HepG2 (cell line): ENCODE data around the gene MLX. TPM values are rescaled to one million over a fixed set of nuclear protein-coding genes. Genes with fewer than 3 reads are reported as not detected.

ENCODE experiments used
- FOXA1 ChIP-seq, 2 experiments: fragments of 450-650 bp in 1 of 2; sonication (generic) in 1 of 2; formaldehyde crosslinking in 1 of 2; IDR thresholded peaks; 2 replicates each; pipeline versions ENCODE4 v1.4.0 to v1.6.1; 2016 to 2020; ENCODE audit warnings: missing genetic modification reagents in 1 of 2
- MIER2 ChIP-seq: IDR thresholded peaks from 2 replicates; pipeline ENCODE4 v1.6.1; 2016; ENCODE audit warnings: missing biosample characterization, missing genetic modification reagents
- POLR2AphosphoS5 ChIP-seq: IDR thresholded peaks from 2 replicates; pipeline ENCODE4 v1.6.1; 2012; ENCODE audit warnings: low read depth, low read length
- RBM22 ChIP-seq: fragments of 200-400 bp; formaldehyde crosslinking; optimal IDR thresholded peaks from 2 replicates; pipeline ENCODE3; 2017; ENCODE audit warnings: mild to moderate bottlenecking, low read length, moderate library complexity
- TBX2 ChIP-seq: sonication (generic); formaldehyde crosslinking; IDR thresholded peaks from 2 replicates; pipeline ENCODE4 v1.5.0; 2020; ENCODE audit warnings: missing genetic modification reagents, mild to moderate bottlenecking, borderline replicate concordance
- XRCC5 ChIP-seq: fragments of 200-400 bp; formaldehyde crosslinking; optimal IDR thresholded peaks from 2 replicates; pipeline ENCODE3; 2017; ENCODE audit warnings: mild to moderate bottlenecking, low read length
- ZNF788 ChIP-seq: sonication (generic); formaldehyde crosslinking; IDR thresholded peaks from 2 replicates; pipeline ENCODE4 v1.5.0; 2020; ENCODE audit warnings: mild to moderate bottlenecking, missing genetic modification reagents, borderline replicate concordance
- ZNF850 ChIP-seq: sonication (generic); formaldehyde crosslinking; conservative IDR thresholded peaks from 2 replicates; pipeline ENCODE4 v1.9.0; 2021; ENCODE audit warnings: mild to moderate bottlenecking, missing genetic modification reagents
- polyA plus RNA-seq, 8 experiments: library from polyadenylated mRNA; depleted of rRNA in 3 of 8; stranded (reverse) in 7 of 8; unstranded in 1 of 8; fragments of >200 nt; fragmentation: Illumina TruSeq in 4 of 8; extraction: Trizol in 4 of 8; gene quantifications; 2 replicates each; pipeline versions ENCODE4 v1.2.1 to v1.2.3, GENCODE V29; 2011 to 2016; ENCODE audit warnings: low read depth in 4 of 8, missing spikeins in 1 of 8, mixed read lengths in 1 of 8; ENCODE audit not compliant: insufficient read depth in 1 of 8
- total RNA-seq, 5 experiments: library from RNA; depleted of rRNA; stranded (reverse); fragments of >200 nt; fragmentation: Illumina TruSeq; extraction: Trizol; gene quantifications; 2 replicates each; pipeline ENCODE4 v1.2.3, GENCODE V29; 2016; ENCODE audit warnings: low read depth in 1 of 5
- TF ChIP-seq, protein P1 (sequence below): sonication (generic); formaldehyde crosslinking; IDR thresholded peaks from 2 replicates; pipeline ENCODE4 v1.4.0; 2020; ENCODE audit warnings: missing genetic modification reagents, mild to moderate bottlenecking, borderline replicate concordance
- TF ChIP-seq, protein P2 (sequence below): sonication (generic); formaldehyde crosslinking; IDR thresholded peaks from 2 replicates; pipeline ENCODE4 v1.8.1; 2023; ENCODE audit warnings: mild to moderate bottlenecking, missing genetic modification reagents
- TF ChIP-seq, protein P3 (sequence below): sonication (generic); formaldehyde crosslinking; IDR thresholded peaks from 2 replicates; pipeline ENCODE4 v1.4.0; 2020; ENCODE audit warnings: missing genetic modification reagents, mild to moderate bottlenecking, borderline replicate concordance
- TF ChIP-seq, protein P4 (sequence below): sonication (generic); formaldehyde crosslinking; IDR thresholded peaks from 2 replicates; pipeline ENCODE4 v1.5.1; 2020; ENCODE audit warnings: missing genetic modification reagents, mild to moderate bottlenecking, borderline replicate concordance
- TF ChIP-seq, protein P5 (sequence below): sonication (generic); formaldehyde crosslinking; IDR thresholded peaks from one replicate; pipeline ENCODE4 v1.5.1; 2020; ENCODE audit warnings: mild to moderate bottlenecking, missing genetic modification reagents; ENCODE audit errors: not compliant biosample characterization

MLX gene
- total and polyA plus RNA-seq, 2 of the 13 experiments (the other 11 are each of a cell fraction or from before 2014, with no cell fraction given), result 38.9 to 74.4 TPM

DNA sequence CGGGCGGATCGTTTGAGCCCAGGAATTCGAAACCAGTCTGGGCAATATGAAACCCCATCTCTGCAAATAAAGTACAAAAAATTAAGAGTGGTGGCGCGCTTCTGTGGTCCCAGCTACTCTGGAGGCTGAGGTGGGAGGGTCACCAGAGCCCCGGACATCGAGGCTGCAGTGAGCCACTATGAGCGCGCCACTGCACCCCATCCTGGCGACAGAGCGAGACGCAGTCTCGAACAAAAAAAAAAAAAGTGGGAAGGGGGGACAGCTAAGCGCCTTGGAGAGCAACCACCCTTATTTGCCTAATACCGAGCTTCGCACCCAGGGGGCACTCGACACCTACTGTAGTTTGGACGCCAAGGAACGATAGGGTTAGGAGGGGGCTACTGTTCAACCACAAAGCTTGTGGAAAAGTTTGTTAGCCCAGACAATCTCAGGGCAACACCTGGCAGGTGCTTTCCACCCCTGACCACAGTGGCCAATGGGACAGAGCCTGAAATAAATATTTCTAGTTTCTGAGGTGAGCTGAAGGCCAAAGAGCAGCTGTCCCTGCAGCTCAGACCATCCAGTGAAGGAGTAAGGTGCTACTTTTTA, 11.5 kb downstream of the MLX start (continued):
- TF ChIP-seq, protein P1, sequence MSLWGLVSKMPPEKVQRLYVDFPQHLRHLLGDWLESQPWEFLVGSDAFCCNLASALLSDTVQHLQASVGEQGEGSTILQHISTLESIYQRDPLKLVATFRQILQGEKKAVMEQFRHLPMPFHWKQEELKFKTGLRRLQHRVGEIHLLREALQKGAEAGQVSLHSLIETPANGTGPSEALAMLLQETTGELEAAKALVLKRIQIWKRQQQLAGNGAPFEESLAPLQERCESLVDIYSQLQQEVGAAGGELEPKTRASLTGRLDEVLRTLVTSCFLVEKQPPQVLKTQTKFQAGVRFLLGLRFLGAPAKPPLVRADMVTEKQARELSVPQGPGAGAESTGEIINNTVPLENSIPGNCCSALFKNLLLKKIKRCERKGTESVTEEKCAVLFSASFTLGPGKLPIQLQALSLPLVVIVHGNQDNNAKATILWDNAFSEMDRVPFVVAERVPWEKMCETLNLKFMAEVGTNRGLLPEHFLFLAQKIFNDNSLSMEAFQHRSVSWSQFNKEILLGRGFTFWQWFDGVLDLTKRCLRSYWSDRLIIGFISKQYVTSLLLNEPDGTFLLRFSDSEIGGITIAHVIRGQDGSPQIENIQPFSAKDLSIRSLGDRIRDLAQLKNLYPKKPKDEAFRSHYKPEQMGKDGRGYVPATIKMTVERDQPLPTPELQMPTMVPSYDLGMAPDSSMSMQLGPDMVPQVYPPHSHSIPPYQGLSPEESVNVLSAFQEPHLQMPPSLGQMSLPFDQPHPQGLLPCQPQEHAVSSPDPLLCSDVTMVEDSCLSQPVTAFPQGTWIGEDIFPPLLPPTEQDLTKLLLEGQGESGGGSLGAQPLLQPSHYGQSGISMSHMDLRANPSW (CRISPR knock-in tag), result peak; percentile 17; the same call in 1 of the 2 replicates
- TF ChIP-seq ZNF788 (CRISPR knock-in tag) (peak; percentile 45; the same call in 1 of the 2 replicates), XRCC5 (peak; percentile 53), POLR2AphosphoS5 (peak; percentile 25; the same call in 1 of the 2 replicates), FOXA1 (IDR thresholded peaks at IDR 0.05) (no peak), FOXA1 (CRISPR knock-in tag; IDR thresholded peaks at IDR 0.05) (peak; percentile 52; the same call in 1 of the 2 replicates), TBX2 (peak; percentile 40), MIER2 (CRISPR knock-in tag) (peak; percentile 45; the same call in 1 of the 2 replicates), RBM22 (peak; percentile 49), ZNF850 (CRISPR knock-in tag) (no peak)
- TF ChIP-seq, protein P2, sequence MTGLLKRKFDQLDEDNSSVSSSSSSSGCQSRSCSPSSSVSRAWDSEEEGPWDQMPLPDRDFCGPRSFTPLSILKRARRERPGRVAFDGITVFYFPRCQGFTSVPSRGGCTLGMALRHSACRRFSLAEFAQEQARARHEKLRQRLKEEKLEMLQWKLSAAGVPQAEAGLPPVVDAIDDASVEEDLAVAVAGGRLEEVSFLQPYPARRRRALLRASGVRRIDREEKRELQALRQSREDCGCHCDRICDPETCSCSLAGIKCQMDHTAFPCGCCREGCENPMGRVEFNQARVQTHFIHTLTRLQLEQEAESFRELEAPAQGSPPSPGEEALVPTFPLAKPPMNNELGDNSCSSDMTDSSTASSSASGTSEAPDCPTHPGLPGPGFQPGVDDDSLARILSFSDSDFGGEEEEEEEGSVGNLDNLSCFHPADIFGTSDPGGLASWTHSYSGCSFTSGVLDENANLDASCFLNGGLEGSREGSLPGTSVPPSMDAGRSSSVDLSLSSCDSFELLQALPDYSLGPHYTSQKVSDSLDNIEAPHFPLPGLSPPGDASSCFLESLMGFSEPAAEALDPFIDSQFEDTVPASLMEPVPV, result peak; percentile 68; the same call in 1 of the 2 replicates
- TF ChIP-seq, protein P3, sequence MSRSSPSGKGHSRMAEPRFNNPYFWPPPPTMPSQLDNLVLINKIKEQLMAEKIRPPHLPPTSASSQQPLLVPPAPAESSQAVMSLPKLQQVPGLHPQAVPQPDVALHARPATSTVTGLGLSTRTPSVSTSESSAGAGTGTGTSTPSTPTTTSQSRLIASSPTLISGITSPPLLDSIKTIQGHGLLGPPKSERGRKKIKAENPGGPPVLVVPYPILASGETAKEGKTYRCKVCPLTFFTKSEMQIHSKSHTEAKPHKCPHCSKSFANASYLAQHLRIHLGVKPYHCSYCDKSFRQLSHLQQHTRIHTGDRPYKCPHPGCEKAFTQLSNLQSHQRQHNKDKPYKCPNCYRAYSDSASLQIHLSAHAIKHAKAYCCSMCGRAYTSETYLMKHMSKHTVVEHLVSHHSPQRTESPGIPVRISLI (CRISPR knock-in tag), result peak; percentile 95
- TF ChIP-seq, protein P4, sequence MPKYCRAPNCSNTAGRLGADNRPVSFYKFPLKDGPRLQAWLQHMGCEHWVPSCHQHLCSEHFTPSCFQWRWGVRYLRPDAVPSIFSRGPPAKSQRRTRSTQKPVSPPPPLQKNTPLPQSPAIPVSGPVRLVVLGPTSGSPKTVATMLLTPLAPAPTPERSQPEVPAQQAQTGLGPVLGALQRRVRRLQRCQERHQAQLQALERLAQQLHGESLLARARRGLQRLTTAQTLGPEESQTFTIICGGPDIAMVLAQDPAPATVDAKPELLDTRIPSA (CRISPR knock-in tag), result 0 out of 2 replicates have a peak, but pooled peaks have one; percentile 45
- TF ChIP-seq, protein P5, sequence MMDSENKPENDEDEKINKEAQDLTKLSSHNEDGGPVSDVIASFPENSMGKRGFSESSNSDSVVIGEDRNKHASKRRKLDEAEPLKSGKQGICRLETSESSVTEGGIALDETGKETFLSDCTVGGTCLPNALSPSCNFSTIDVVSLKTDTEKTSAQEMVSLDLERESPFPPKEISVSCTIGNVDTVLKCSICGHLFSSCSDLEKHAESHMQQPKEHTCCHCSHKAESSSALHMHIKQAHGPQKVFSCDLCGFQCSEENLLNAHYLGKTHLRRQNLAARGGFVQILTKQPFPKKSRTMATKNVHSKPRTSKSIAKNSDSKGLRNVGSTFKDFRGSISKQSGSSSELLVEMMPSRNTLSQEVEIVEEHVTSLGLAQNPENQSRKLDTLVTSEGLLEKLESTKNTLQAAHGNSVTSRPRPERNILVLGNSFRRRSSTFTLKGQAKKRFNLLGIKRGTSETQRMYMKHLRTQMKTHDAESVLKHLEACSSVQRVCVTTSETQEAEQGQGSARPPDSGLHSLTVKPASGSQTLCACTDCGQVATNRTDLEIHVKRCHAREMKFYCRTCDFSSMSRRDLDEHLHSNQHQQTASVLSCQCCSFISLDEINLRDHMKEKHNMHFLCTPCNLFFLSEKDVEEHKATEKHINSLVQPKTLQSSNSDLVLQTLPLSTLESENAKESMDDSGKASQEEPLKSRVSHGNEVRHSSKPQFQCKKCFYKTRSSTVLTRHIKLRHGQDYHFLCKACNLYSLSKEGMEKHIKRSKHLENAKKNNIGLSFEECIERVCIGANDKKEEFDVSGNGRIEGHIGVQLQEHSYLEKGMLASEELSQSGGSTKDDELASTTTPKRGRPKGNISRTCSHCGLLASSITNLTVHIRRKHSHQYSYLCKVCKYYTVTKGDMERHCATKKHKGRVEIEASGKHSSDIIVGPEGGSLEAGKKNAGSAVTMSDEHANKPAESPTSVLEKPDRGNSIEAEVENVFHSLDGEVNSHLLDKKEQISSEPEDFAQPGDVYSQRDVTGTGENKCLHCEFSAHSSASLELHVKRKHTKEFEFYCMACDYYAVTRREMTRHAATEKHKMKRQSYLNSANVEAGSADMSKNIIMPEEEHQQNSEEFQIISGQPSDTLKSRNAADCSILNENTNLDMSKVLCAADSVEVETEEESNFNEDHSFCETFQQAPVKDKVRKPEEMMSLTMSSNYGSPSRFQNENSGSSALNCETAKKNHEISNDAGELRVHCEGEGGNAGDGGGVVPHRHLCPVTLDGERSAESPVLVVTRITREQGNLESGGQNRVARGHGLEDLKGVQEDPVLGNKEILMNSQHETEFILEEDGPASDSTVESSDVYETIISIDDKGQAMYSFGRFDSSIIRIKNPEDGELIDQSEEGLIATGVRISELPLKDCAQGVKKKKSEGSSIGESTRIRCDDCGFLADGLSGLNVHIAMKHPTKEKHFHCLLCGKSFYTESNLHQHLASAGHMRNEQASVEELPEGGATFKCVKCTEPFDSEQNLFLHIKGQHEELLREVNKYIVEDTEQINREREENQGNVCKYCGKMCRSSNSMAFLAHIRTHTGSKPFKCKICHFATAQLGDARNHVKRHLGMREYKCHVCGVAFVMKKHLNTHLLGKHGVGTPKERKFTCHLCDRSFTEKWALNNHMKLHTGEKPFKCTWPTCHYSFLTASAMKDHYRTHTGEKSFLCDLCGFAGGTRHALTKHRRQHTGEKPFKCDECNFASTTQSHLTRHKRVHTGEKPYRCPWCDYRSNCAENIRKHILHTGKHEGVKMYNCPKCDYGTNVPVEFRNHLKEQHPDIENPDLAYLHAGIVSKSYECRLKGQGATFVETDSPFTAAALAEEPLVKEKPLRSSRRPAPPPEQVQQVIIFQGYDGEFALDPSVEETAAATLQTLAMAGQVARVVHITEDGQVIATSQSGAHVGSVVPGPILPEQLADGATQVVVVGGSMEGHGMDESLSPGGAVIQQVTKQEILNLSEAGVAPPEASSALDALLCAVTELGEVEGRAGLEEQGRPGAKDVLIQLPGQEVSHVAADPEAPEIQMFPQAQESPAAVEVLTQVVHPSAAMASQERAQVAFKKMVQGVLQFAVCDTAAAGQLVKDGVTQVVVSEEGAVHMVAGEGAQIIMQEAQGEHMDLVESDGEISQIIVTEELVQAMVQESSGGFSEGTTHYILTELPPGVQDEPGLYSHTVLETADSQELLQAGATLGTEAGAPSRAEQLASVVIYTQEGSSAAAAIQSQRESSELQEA, result peak; percentile 16
